WTC11 (cell line): Measurements from ENCODE around the gene STARD13. TPM values are rescaled to one million over a fixed set of nuclear protein-coding genes. Genes with fewer than 3 reads are reported as not detected.

Experiments
- ATAC-seq: fragments of 200-7000 bp; cut with Tn5 transposase; 2 replicates; pipeline ENCODE4 v1.10.0; 2021; ENCODE audit warnings: mild to moderate bottlenecking, moderate library complexity
- CTCF ChIA-PET: fragments of 300-600 bp; sonication (Branson Sonifier 250); formaldehyde crosslinking; loops from one replicate; lab custom pipeline; 2021; ENCODE audit warnings: antibody characterized with exemption; lab: Charles Lee
- POLR2A ChIA-PET: fragments of 350-600 bp; sonication (Branson Sonifier 250); formaldehyde crosslinking; loops from one replicate; lab custom pipeline; 2021; ENCODE audit warnings: antibody characterized with exemption; lab: Charles Lee
- DNase-seq: peaks from one replicate; pipeline ENCODE4 v3.0.0; 2021; ENCODE audit warnings: low spot score
- H3K27ac Mint-ChIP-seq: 2 replicates; pipeline ENCODE4 v1.8.0; 2021; ENCODE audit warnings: mixed read lengths
- H3K27me3 Mint-ChIP-seq: 2 replicates; pipeline ENCODE4 v1.8.0; 2021; ENCODE audit warnings: low read depth, mild to moderate bottlenecking, moderate library complexity, mixed read lengths
- H3K36me3 Mint-ChIP-seq: 2 replicates; pipeline ENCODE4 v1.8.0; 2021; ENCODE audit warnings: mixed read lengths
- H3K4me1 Mint-ChIP-seq: 2 replicates; pipeline ENCODE4 v1.8.0; 2022; ENCODE audit warnings: mixed read lengths
- H3K4me3 Mint-ChIP-seq: 2 replicates; pipeline ENCODE4 v1.8.0; 2021; ENCODE audit warnings: mild to moderate bottlenecking, moderate library complexity, mixed read lengths
- H3K9me3 Mint-ChIP-seq: 2 replicates; pipeline ENCODE4 v1.8.0; 2021; ENCODE audit warnings: mixed read lengths
- ATF2 ChIP-seq: sonication (generic); formaldehyde crosslinking; IDR thresholded peaks from 2 replicates; pipeline ENCODE4 v1.8.1; 2022; ENCODE audit warnings: low read depth, missing genetic modification reagents, borderline replicate concordance
- CDX4 ChIP-seq: fragments of 250-450 bp; sonication (Bioruptor Pico); IDR thresholded peaks from 2 replicates; pipeline ENCODE4 v1.9.0; 2021; ENCODE audit warnings: moderate library complexity, mild to moderate bottlenecking, inconsistent platforms, borderline replicate concordance
- FOXK1 ChIP-seq: sonication (generic); formaldehyde crosslinking; IDR thresholded peaks from 2 replicates; pipeline ENCODE4 v1.8.0; 2022; ENCODE audit warnings: mild to moderate bottlenecking, moderate library complexity, missing genetic modification reagents
- IRF2 ChIP-seq: sonication (generic); formaldehyde crosslinking; IDR thresholded peaks from 2 replicates; pipeline ENCODE4 v1.8.0; 2022; ENCODE audit warnings: low read depth, missing genetic modification reagents, borderline replicate concordance
- NFATC4 ChIP-seq: fragments of 250-450 bp; sonication (Bioruptor Pico); IDR thresholded peaks from 2 replicates; pipeline ENCODE4 v1.9.0; 2021; ENCODE audit warnings: mild to moderate bottlenecking
- NR2C2 ChIP-seq: sonication (generic); formaldehyde crosslinking; IDR thresholded peaks from 2 replicates; pipeline ENCODE4 v1.8.0; 2022; ENCODE audit warnings: mild to moderate bottlenecking, missing genetic modification reagents
- PRRX2 ChIP-seq: fragments of 250-450 bp; sonication (Bioruptor Pico); IDR thresholded peaks from 2 replicates; pipeline ENCODE4 v1.8.0; 2021; ENCODE audit warnings: mild to moderate bottlenecking
- RELA ChIP-seq: sonication (generic); formaldehyde crosslinking; IDR thresholded peaks from 2 replicates; pipeline ENCODE4 v1.8.1; 2022; ENCODE audit warnings: missing genetic modification reagents, mild to moderate bottlenecking, borderline replicate concordance
- SMAD4 ChIP-seq: sonication (generic); formaldehyde crosslinking; IDR thresholded peaks from 2 replicates; pipeline ENCODE4 v1.8.0; 2022; ENCODE audit warnings: mild to moderate bottlenecking, missing genetic modification reagents
- TCF7 ChIP-seq: sonication (generic); formaldehyde crosslinking; IDR thresholded peaks from 2 replicates; pipeline ENCODE4 v1.8.0; 2022; ENCODE audit warnings: mild to moderate bottlenecking, low read depth, missing genetic modification reagents, moderate library complexity
- TEAD4 ChIP-seq: sonication (generic); formaldehyde crosslinking; IDR thresholded peaks from 2 replicates; pipeline ENCODE4 v1.8.0; 2022; ENCODE audit warnings: mild to moderate bottlenecking, missing genetic modification reagents
- ZNF281 ChIP-seq: sonication (generic); formaldehyde crosslinking; IDR thresholded peaks from 2 replicates; pipeline ENCODE4 v1.8.0; 2023; ENCODE audit warnings: mild to moderate bottlenecking, missing genetic modification reagents
- total RNA-seq: library from RNA; stranded (reverse); gene quantifications from 3 replicates; pipeline ENCODE4 v1.2.3, GENCODE V29; 2021
- TF ChIP-seq, protein P1 (sequence below): sonication (generic); formaldehyde crosslinking; IDR thresholded peaks from 2 replicates; pipeline ENCODE4 v1.8.1; 2022; ENCODE audit warnings: low read depth, mild to moderate bottlenecking, moderate library complexity, missing genetic modification reagents, borderline replicate concordance
- TF ChIP-seq, protein P2 (sequence below): sonication (generic); formaldehyde crosslinking; conservative IDR thresholded peaks from 2 replicates; pipeline ENCODE4 v1.8.1; 2023; ENCODE audit warnings: mild to moderate bottlenecking, low read depth, missing genetic modification reagents, moderate library complexity

Gene STARD13
- total RNA-seq, 1 experiment from 2014 or later, result 4.4 TPM

- TF ChIP-seq IRF2 (CRISPR knock-in tag) (no peak), TCF7 (CRISPR knock-in tag) (no peak), PRRX2 (CRISPR knock-in tag) (no peak), SMAD4 (no peak), ZNF281 (CRISPR knock-in tag) (no peak), CDX4 (CRISPR knock-in tag) (no peak), ATF2 (CRISPR knock-in tag) (no peak), FOXK1 (CRISPR knock-in tag) (no peak)
- TF ChIP-seq, protein P1, sequence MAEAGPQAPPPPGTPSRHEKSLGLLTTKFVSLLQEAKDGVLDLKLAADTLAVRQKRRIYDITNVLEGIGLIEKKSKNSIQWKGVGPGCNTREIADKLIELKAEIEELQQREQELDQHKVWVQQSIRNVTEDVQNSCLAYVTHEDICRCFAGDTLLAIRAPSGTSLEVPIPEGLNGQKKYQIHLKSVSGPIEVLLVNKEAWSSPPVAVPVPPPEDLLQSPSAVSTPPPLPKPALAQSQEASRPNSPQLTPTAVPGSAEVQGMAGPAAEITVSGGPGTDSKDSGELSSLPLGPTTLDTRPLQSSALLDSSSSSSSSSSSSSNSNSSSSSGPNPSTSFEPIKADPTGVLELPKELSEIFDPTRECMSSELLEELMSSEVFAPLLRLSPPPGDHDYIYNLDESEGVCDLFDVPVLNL (CRISPR knock-in tag), result no peak
- Mint-ChIP-seq H3K9me3 (no peaks in the 10 kb centered on the region), H3K27me3 (no peaks in the 10 kb centered on the region), H3K4me1 (peaks cover 27% of the 10 kb centered on the region), H3K27ac (no peak overlapping the region), H3K4me3 (no peak overlapping the region), H3K36me3 (no peaks in the 10 kb centered on the region)
- POLR2A ChIA-PET, result no interaction called here
- ATAC-seq (no peak), DNase-seq (no peak)
- CTCF ChIA-PET, result no interaction called here
Observed at GRCh38 chr13:33208290-33209220, 77.0 kb downstream of the STARD13 start.

DNA sequence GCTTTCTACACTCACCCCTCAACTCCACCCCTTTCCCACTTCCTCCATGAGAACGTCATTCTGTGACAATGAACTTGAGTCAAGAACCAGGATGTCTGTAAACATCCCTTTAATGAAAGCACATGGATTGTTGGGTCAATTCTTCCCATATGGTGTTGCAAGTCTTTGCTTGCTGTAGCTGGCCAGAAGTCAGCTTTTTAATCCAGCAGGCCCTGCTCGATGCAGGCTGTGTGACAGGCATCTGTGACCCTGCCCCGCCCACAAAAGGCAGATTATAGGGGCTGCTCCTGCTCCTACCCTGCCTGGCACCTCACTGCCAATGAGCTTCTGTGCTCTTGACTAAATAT lies 78.0 kb downstream of the STARD13 start:
- TF ChIP-seq, protein P2, sequence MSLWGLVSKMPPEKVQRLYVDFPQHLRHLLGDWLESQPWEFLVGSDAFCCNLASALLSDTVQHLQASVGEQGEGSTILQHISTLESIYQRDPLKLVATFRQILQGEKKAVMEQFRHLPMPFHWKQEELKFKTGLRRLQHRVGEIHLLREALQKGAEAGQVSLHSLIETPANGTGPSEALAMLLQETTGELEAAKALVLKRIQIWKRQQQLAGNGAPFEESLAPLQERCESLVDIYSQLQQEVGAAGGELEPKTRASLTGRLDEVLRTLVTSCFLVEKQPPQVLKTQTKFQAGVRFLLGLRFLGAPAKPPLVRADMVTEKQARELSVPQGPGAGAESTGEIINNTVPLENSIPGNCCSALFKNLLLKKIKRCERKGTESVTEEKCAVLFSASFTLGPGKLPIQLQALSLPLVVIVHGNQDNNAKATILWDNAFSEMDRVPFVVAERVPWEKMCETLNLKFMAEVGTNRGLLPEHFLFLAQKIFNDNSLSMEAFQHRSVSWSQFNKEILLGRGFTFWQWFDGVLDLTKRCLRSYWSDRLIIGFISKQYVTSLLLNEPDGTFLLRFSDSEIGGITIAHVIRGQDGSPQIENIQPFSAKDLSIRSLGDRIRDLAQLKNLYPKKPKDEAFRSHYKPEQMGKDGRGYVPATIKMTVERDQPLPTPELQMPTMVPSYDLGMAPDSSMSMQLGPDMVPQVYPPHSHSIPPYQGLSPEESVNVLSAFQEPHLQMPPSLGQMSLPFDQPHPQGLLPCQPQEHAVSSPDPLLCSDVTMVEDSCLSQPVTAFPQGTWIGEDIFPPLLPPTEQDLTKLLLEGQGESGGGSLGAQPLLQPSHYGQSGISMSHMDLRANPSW (CRISPR knock-in tag), result no peak
- TF ChIP-seq NFATC4, result no peak
- TF ChIP-seq TEAD4 (CRISPR knock-in tag), result no peak
- no peak for TF ChIP-seq RELA (CRISPR knock-in tag)
- no peak for TF ChIP-seq NR2C2 (CRISPR knock-in tag)
- Mint-ChIP-seq H3K4me3 (no peak overlapping the region), H3K27ac (no peak overlapping the region), H3K9me3 (no peaks in the 10 kb centered on the region), H3K36me3 (no peaks in the 10 kb centered on the region), H3K27me3 (no peaks in the 10 kb centered on the region), H3K4me1 (peaks cover 18% of the 10 kb centered on the region)
- ATAC-seq (no peak; the same call in 1 of the 2 replicates), DNase-seq (no peak)
- CTCF ChIA-PET, result no interaction called here
- POLR2A ChIA-PET, result no interaction called here
